GM19467 (cell line): ENCODE data around the gene GALNT17.

Experiments
- ATAC-seq: cut with Tn5 transposase; IDR thresholded peaks from one replicate; pipeline ENCODE4 v1.9.1; 2021; ENCODE audit warnings: mild to moderate bottlenecking, moderate library complexity; ENCODE audit not compliant: unreplicated experiment

The GALNT17 gene

DNA sequence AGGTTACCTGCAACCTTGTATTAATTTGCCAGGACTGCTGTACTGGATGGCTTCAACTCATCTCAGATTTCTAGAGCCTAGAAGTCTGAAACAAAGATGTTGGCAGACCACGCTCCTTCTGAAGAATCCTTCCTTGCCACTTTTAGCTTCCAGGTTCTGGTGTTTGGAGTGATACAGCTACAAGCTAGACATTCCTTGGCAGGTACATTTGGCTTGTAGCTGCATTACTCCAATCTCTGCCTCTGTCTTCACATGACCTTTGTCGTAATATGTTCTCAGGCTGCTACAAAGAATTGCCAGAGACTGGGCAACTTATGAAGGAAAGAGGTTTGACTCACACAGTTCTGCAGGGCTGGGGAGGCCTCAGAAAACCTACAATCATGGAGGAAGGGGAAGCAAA, 146.3 kb downstream of the GALNT17 start:
- no peak for ATAC-seq

DNA sequence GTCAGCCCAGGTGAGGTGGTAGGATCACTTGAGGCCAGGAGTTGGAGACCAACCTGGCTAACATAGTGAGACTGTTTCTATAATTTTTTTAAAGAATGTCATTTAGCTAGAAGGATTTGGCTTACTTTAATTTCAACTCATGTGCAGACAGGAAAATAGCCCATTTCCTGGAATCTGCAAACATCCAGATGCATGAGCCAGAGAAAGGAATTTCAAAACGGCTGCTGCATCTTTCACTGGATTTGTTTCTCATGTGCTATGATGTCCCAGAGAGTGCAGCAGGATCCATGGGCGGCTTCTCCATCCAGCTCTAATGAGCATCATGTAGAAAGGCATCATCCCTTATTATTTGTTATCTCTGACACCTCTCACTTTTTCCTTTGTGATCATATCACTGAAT, 149.3 kb downstream of the GALNT17 start:
- ATAC-seq = no peak

GRCh38 chr7:71283802-71284201, 151.9 kb downstream of the GALNT17 start:
- no peak for ATAC-seq

GRCh38 chr7:71285571-71286145, 153.7 kb downstream of the GALNT17 start:
- no peak for ATAC-seq

- ATAC-seq = no peak
Measured at GRCh38 chr7:71286336-71286735, 154.4 kb downstream of the GALNT17 start.

GRCh38 chr7:71286924-71287323, 155.0 kb downstream of the GALNT17 start:
- ATAC-seq = no peak

DNA sequence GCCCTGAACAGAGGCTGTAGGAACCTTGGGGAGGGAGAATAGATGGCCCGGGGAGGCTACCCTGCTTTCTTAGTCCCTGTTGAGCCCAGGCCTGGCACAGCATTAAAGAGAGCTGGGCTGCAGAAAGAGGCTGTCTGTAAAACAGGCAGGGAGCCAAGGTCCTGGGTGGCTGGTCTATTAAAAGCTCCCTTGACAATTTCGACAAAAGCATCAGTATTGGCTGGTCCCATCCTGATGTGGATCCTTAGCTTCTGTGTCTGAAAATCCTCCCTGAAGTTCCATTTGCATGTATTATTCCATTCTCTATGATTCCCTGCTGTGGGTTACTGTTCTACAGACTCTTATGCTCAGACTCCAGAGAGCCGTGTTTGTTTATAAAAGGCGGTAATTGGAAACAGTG, 158.5 kb downstream of the GALNT17 start:
- ATAC-seq = no peak

- ATAC-seq = no peak
Measured at GRCh38 chr7:71298378-71298777, 166.4 kb downstream of the GALNT17 start.

DNA sequence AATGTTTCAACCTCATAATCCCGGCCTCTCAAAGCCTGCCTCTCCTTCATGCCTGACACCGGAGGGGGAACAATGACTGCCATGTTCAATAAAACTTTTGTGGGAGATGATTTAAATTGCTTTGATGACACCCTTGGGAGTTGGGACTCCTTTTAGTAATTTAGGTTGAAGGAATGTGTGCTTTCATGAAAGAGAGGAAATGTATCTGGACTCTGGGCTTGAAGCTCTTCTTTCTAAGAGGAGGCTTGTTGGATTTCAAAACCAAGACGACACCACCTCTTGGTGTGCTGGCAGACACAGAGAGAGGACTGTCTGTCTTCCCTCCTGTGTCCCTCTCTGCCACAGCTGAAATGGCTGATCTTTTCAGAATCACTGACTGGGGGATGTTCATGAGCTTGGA, 168.1 kb downstream of the GALNT17 start:
- no peak for ATAC-seq

- no peak for ATAC-seq
Measured at GRCh38 chr7:71300603-71301002, 168.7 kb downstream of the GALNT17 start.

DNA sequence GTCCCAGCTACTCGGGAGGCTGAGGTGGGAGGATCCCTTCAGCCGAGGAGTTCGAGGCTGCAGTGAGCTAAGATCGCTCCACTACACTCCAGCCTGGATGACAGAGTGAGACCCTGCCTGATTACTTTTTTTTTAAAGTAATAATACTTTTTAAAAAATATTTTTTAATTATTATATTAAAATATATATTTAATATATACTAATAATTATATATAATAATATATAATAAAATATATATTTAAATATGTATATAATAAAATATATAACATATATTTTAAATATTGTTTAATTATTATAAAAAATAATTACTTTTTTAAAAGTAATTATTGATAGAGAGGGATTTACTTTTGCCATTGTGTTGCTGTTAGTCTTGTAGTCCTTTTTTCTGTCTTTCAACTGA, 169.2 kb downstream of the GALNT17 start:
- ATAC-seq = no peak

GRCh38 chr7:71303566-71303965, 171.6 kb downstream of the GALNT17 start:
- no peak for ATAC-seq

GRCh38 chr7:71308096-71308495, 176.2 kb downstream of the GALNT17 start:
- ATAC-seq = no peak

DNA sequence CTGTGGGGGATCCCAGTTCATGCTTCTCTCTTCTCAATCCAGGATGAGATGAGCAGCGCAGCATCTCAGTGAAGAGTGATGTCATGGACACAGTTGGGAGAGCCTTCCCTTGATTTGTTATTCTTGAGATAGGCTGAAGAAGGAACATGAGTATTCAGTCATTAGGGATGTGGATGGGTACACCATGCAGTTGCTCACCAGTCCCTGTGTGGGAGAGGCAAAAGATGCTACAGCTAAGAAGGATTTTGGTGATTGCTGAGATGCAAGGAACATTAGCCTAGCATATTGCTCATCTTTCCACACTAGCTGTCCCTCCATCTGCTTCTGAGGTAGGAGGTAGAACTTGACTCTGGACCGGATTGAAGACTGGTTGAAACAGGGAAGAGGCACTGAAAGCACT, 179.6 kb downstream of the GALNT17 start:
- no peak for ATAC-seq

DNA sequence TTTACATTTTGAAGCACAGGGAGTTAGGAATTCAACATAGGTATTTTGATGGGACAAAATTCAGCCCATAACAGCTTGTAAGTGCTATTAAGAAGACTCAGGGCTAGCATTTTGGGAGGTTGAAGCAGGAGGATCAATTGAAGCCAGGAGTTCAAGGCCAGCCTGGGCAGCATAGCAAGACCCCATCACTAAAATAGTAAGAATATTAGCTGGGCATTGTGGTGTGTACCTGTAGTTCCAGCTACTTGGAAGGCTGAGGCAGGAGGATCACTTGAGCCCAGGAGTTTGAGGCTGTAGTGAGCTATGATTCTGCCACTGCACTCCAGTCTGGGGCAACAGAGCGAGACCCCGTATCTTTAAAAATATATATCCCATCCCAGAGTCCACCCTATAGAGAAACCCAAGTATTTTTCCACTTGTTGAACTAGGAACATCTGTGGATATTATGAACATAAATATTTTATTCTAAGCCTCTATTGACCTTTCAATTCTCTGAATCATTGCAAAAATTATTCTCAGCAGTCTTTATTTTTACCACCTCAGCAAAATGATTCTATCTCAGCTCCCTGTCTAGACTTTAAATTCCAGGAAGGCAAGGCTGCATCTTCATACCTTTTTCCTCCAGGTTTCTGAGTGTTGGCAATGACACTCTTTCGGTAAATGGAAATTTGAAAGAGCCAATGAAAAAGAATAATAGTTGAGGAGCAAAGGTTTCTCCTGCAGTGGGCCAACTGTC, 181.0 kb downstream of the GALNT17 start:
- ATAC-seq = no peak

- no peak for ATAC-seq
Measured at GRCh38 chr7:71313553-71313952, 181.6 kb downstream of the GALNT17 start.

- ATAC-seq = no peak
Measured at GRCh38 chr7:71320916-71321315, 189.0 kb downstream of the GALNT17 start.

DNA sequence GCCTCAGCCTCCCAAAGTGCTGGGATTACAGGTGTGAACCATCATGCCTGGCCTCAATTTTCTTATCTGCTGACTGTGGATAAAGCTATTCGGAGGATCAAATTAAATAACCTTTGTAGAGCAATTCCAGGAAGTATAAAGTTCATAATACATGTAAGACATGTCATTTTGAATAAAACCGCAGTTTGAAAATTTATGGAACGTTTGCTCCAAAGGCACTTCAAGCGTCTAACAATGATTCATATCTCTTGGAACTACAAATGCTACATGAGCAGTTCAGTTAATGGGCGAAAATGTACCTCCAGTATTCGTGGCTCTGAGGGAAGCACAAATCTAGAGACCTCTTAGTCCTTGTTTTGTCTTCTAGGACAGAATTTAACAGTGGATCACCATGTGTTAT, 190.3 kb downstream of the GALNT17 start:
- no peak for ATAC-seq

DNA sequence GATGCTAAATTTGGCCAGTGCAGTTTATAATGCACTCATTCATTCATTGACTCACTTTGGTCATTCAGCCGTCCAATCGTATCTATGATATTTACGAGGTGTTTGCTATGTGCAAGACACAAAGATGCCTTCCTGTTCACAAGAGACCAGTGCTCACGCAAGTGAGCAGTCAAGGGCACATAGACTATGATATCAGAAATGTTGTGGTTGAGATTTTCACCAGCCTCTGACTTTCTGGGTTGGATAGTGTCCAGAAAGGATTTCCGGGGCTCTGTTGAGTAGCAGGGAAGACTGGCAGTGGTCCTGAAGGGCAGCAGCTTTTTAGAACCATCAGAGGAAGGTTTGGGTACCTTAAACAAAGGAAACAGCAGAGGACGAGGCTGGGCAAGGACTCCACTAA, 191.8 kb downstream of the GALNT17 start:
- ATAC-seq = no peak

DNA sequence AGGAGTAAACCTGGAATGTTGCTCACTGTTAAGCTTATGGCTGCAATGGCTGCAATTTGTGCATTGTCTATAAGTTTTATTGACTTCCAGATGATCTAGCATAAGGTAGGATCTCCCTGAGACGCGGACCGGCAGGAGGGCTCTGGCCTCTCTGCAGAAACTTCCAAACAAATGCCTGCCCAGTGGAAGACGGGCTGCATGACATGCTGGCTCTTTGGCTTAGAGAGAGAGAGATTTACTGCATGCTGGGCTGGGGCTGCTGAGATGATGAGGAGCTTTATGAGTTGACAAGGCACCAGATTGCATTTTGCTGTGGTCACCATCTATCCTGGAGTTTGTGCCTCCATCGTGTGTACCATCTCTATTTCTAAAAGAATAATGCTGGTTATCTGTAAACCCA, 193.2 kb downstream of the GALNT17 start:
- no peak for ATAC-seq

DNA sequence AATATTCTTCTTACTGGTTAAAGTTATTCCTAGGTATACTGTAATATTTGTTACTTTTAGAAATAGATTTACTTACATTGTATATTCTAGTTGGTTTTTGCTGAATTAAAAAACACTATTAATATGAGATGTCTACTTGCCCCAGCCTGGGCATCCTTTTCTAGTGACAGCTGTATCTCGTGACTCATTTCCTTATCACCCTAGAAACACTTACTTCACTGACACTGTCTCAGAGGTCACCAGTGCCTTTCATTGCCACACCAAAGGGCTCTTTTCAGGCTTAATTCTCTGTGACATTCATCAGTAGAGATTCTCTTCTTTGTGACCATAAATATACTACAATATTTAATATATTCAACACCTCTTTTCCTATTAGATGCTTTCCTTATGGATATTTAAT, 194.7 kb downstream of the GALNT17 start:
- no peak for ATAC-seq

- ATAC-seq = no peak
Measured at GRCh38 chr7:71327946-71328345, 196.0 kb downstream of the GALNT17 start.
